ENCODE measurements around the gene TMBIM1.

The TMBIM1 gene

GRCh38 chr2:218253232-218253625 is 39.1 kb downstream of the TMBIM1 start:
- Histone ChIP-seq H3K23ac (ENCODE audit: low read length in 2 of 2) (no peak overlapping the region), H3K14ac (ENCODE audit: low read length in 2 of 2) (no peak overlapping the region), H3K9me3 (ENCODE audit: control insufficient read depth, low read length) (no peaks in the 10 kb centered on the region), H3K18ac (ENCODE audit: low read depth in 1 of 2, low read length in 2 of 2) (no peak overlapping the region), H3K27me3 (ENCODE audit: control insufficient read depth in 1 of 2, insufficient read depth in 1 of 2, low read length in 2 of 2) (no peaks in the 10 kb centered on the region), H2BK5ac (ENCODE audit: low read depth, low read length, poor library complexity, severe bottlenecking) (no peak overlapping the region), H3K4me3 (ENCODE audit: insufficient read depth in 1 of 2, low read depth in 1 of 2, low read length in 2 of 2) (no peak overlapping the region), H3K36me3 (ENCODE audit: control insufficient read depth in 1 of 2, insufficient read depth in 2 of 2, low read depth in 1 of 2, low read length in 2 of 2) (peaks cover 74 to 91% of the 10 kb centered on the region in 2 experiments), H3K27ac (ENCODE audit: low read length, poor library complexity, severe bottlenecking) (no peak overlapping the region), H3K4me2 (ENCODE audit: low read length, poor library complexity, severe bottlenecking) (no peak overlapping the region), H2AFZ (ENCODE audit: low read depth, low read length) (no peak overlapping the region), H2BK15ac (ENCODE audit: low read depth, poor library complexity, severe bottlenecking) (no peak overlapping the region), H3K9ac (ENCODE audit: low read length) (peak overlapping the region; percentile 68), H3K79me1 (replicated peaks; ENCODE audit: low read length, poor library complexity, severe bottlenecking) (peaks cover 30% of the 10 kb centered on the region), H3K4me1 (ENCODE audit: control insufficient read depth, insufficient read depth, low read depth, low read length) (peaks cover 3% of the 10 kb centered on the region), H2BK120ac (ENCODE audit: low read depth, low read length) (no peak overlapping the region), H2BK12ac (ENCODE audit: low read length in 2 of 2) (no peak overlapping the region), H4K8ac (ENCODE audit: low read length) (no peak overlapping the region), H2AK5ac (ENCODE audit: low read length, severe bottlenecking) (no peak overlapping the region), H4K91ac (ENCODE audit: low read length) (no peak overlapping the region), H3K4ac (ENCODE audit: low read depth in 1 of 2, low read length in 2 of 2) (no peak overlapping the region)
- no peak for DNase-seq
- 94% methylated on average over 5 of the region's 5 CpGs for WGBS

GRCh38 chr2:218252509-218253231 is 39.6 kb downstream of the TMBIM1 start:
- Histone ChIP-seq H3K27ac (ENCODE audit: low read length, poor library complexity, severe bottlenecking) (no peak overlapping the region), H3K9ac (ENCODE audit: low read length) (peak overlapping the region; percentile 68), H2BK120ac (ENCODE audit: low read depth, low read length) (no peak overlapping the region), H2BK12ac (ENCODE audit: low read length in 2 of 2) (no peak overlapping the region), H3K79me1 (replicated peaks; ENCODE audit: low read length, poor library complexity, severe bottlenecking) (peaks cover 34% of the 10 kb centered on the region), H3K14ac (ENCODE audit: low read length in 2 of 2) (no peak overlapping the region), H3K9me3 (ENCODE audit: control insufficient read depth, low read length) (no peaks in the 10 kb centered on the region), H2BK5ac (ENCODE audit: low read depth, low read length, poor library complexity, severe bottlenecking) (no peak overlapping the region), H3K4me3 (ENCODE audit: insufficient read depth in 1 of 2, low read depth in 1 of 2, low read length in 2 of 2) (peak overlapping the region in 1 of 2 experiments; percentile 0), H3K18ac (ENCODE audit: low read depth in 1 of 2, low read length in 2 of 2) (no peak overlapping the region), H3K36me3 (ENCODE audit: control insufficient read depth in 1 of 2, insufficient read depth in 2 of 2, low read depth in 1 of 2, low read length in 2 of 2) (peaks cover 79 to 96% of the 10 kb centered on the region in 2 experiments), H2AFZ (ENCODE audit: low read depth, low read length) (no peak overlapping the region), H3K4me2 (ENCODE audit: low read length, poor library complexity, severe bottlenecking) (no peak overlapping the region), H2BK15ac (ENCODE audit: low read depth, poor library complexity, severe bottlenecking) (no peak overlapping the region), H4K8ac (ENCODE audit: low read length) (no peak overlapping the region), H3K4me1 (ENCODE audit: control insufficient read depth, insufficient read depth, low read depth, low read length) (peaks cover 3% of the 10 kb centered on the region), H3K23ac (ENCODE audit: low read length in 2 of 2) (no peak overlapping the region), H3K27me3 (ENCODE audit: control insufficient read depth in 1 of 2, insufficient read depth in 1 of 2, low read length in 2 of 2) (no peaks in the 10 kb centered on the region), H2AK5ac (ENCODE audit: low read length, severe bottlenecking) (no peak overlapping the region), H3K4ac (ENCODE audit: low read depth in 1 of 2, low read length in 2 of 2) (no peak overlapping the region), H4K91ac (ENCODE audit: low read length) (no peak overlapping the region)
- 92% methylated on average over 7 of the region's 7 CpGs for WGBS
- no peak for DNase-seq

- Histone ChIP-seq H4K91ac (ENCODE audit: low read length) (no peak overlapping the region), H3K9me3 (ENCODE audit: control insufficient read depth, low read length) (no peaks in the 10 kb centered on the region), H2BK12ac (ENCODE audit: low read length in 2 of 2) (no peak overlapping the region), H3K36me3 (ENCODE audit: control insufficient read depth in 1 of 2, insufficient read depth in 2 of 2, low read depth in 1 of 2, low read length in 2 of 2) (peaks cover 82 to 97% of the 10 kb centered on the region in 2 experiments), H3K4me1 (ENCODE audit: control insufficient read depth, insufficient read depth, low read depth, low read length) (peaks cover 6% of the 10 kb centered on the region), H3K4ac (ENCODE audit: low read depth in 1 of 2, low read length in 2 of 2) (no peak overlapping the region), H3K18ac (ENCODE audit: low read depth in 1 of 2, low read length in 2 of 2) (no peak overlapping the region), H4K8ac (ENCODE audit: low read length) (peak overlapping the region; percentile 71), H2AK5ac (ENCODE audit: low read length, severe bottlenecking) (no peak overlapping the region), H2BK120ac (ENCODE audit: low read depth, low read length) (no peak overlapping the region), H3K4me3 (ENCODE audit: insufficient read depth in 1 of 2, low read depth in 1 of 2, low read length in 2 of 2) (no peak overlapping the region), H2AFZ (ENCODE audit: low read depth, low read length) (no peak overlapping the region), H3K79me1 (replicated peaks; ENCODE audit: low read length, poor library complexity, severe bottlenecking) (peaks cover 33% of the 10 kb centered on the region), H3K14ac (ENCODE audit: low read length in 2 of 2) (no peak overlapping the region), H3K27ac (ENCODE audit: low read length, poor library complexity, severe bottlenecking) (no peak overlapping the region), H3K9ac (ENCODE audit: low read length) (no peak overlapping the region), H3K23ac (ENCODE audit: low read length in 2 of 2) (no peak overlapping the region), H3K27me3 (ENCODE audit: control insufficient read depth in 1 of 2, insufficient read depth in 1 of 2, low read length in 2 of 2) (no peaks in the 10 kb centered on the region), H2BK5ac (ENCODE audit: low read depth, low read length, poor library complexity, severe bottlenecking) (no peak overlapping the region), H3K4me2 (ENCODE audit: low read length, poor library complexity, severe bottlenecking) (no peak overlapping the region), H2BK15ac (ENCODE audit: low read depth, poor library complexity, severe bottlenecking) (no peak overlapping the region)
- no peak for DNase-seq
- 98% methylated on average over 13 of the region's 13 CpGs for WGBS
Observed at GRCh38 chr2:218249691-218250090, 42.6 kb downstream of the TMBIM1 start.

- WGBS: 100% methylated on average over 4 of the region's 5 CpGs
- Histone ChIP-seq H2BK5ac (ENCODE audit: low read depth, low read length, poor library complexity, severe bottlenecking) (no peak overlapping the region), H3K4me3 (ENCODE audit: insufficient read depth in 1 of 2, low read depth in 1 of 2, low read length in 2 of 2) (no peak overlapping the region), H4K91ac (ENCODE audit: low read length) (no peak overlapping the region), H3K23ac (ENCODE audit: low read length in 2 of 2) (no peak overlapping the region), H2BK12ac (ENCODE audit: low read length in 2 of 2) (no peak overlapping the region), H3K4me2 (ENCODE audit: low read length, poor library complexity, severe bottlenecking) (no peak overlapping the region), H4K8ac (ENCODE audit: low read length) (no peak overlapping the region), H3K27ac (ENCODE audit: low read length, poor library complexity, severe bottlenecking) (no peak overlapping the region), H2AK5ac (ENCODE audit: low read length, severe bottlenecking) (no peak overlapping the region), H3K18ac (ENCODE audit: low read depth in 1 of 2, low read length in 2 of 2) (no peak overlapping the region), H3K27me3 (ENCODE audit: control insufficient read depth in 1 of 2, insufficient read depth in 1 of 2, low read length in 2 of 2) (no peaks in the 10 kb centered on the region), H2BK15ac (ENCODE audit: low read depth, poor library complexity, severe bottlenecking) (no peak overlapping the region), H3K36me3 (ENCODE audit: control insufficient read depth in 1 of 2, insufficient read depth in 2 of 2, low read depth in 1 of 2, low read length in 2 of 2) (peaks cover 53 to 95% of the 10 kb centered on the region in 2 experiments), H3K4me1 (ENCODE audit: control insufficient read depth, insufficient read depth, low read depth, low read length) (peaks cover 5% of the 10 kb centered on the region), H3K79me1 (replicated peaks; ENCODE audit: low read length, poor library complexity, severe bottlenecking) (peaks cover 28% of the 10 kb centered on the region), H2AFZ (ENCODE audit: low read depth, low read length) (no peak overlapping the region), H2BK120ac (ENCODE audit: low read depth, low read length) (no peak overlapping the region), H3K9ac (ENCODE audit: low read length) (no peak overlapping the region), H3K4ac (ENCODE audit: low read depth in 1 of 2, low read length in 2 of 2) (no peak overlapping the region), H3K14ac (ENCODE audit: low read length in 2 of 2) (no peak overlapping the region), H3K9me3 (ENCODE audit: control insufficient read depth, low read length) (no peaks in the 10 kb centered on the region)
- no peak for DNase-seq
Observed at GRCh38 chr2:218245214-218245613, 47.1 kb downstream of the TMBIM1 start.

Data from mesenchymal stem cell (in vitro differentiated cells and primary cell).